Aorta (tissue), 5 donors: ENCODE data around the gene NLGN2. TPM values are rescaled to one million over a fixed set of nuclear protein-coding genes. Genes with fewer than 3 reads are reported as not detected.

Experiments
- ATAC-seq: fragments of 200-7000 bp; cut with Tn5 transposase; one replicate; pipeline ENCODE4 v1.9.1; 2022; ENCODE audit warnings: moderate library complexity; ENCODE audit not compliant: low FRiP score
- DNase-seq, 2 donors: peaks; one replicate each; pipeline ENCODE4 v3.0.0-alpha.2; 2020
- H3K27ac ChIP-seq, 2 donors: one replicate each; pipeline ENCODE4 v1.5.1; 2013; ENCODE audit warnings: low read length in 2 of 2, mild to moderate bottlenecking in 2 of 2, moderate library complexity in 2 of 2, control low read depth in 1 of 2, inconsistent platforms in 1 of 2, low read depth in 1 of 2
- H3K27me3 ChIP-seq, 2 donors: one replicate each; pipeline ENCODE4 v1.6.1; 2013; ENCODE audit warnings: control low read depth in 1 of 2, low read length in 1 of 2, mild to moderate bottlenecking in 1 of 2, moderate library complexity in 1 of 2; ENCODE audit not compliant: insufficient read depth in 2 of 2, control insufficient read depth in 1 of 2
- H3K36me3 ChIP-seq, 2 donors: one replicate each; pipeline ENCODE4 v1.6.1; 2013; ENCODE audit warnings: control low read depth in 1 of 2, low read length in 1 of 2, mild to moderate bottlenecking in 1 of 2; ENCODE audit not compliant: insufficient read depth in 2 of 2, control insufficient read depth in 1 of 2
- H3K4me1 ChIP-seq, 2 donors: one replicate each; pipeline ENCODE4 v1.6.1; 2013; ENCODE audit warnings: low read length in 2 of 2, control low read depth in 1 of 2, mild to moderate bottlenecking in 1 of 2, moderate library complexity in 1 of 2; ENCODE audit not compliant: insufficient read depth in 2 of 2, control insufficient read depth in 1 of 2
- H3K4me3 ChIP-seq, 2 donors: one replicate each; pipeline ENCODE4 v1.5.1; 2013; ENCODE audit warnings: low read length in 2 of 2, control low read depth in 1 of 2, mild to moderate bottlenecking in 1 of 2
- H3K9me3 ChIP-seq: one replicate; pipeline ENCODE4 v1.6.1; 2013; ENCODE audit warnings: mild to moderate bottlenecking, low read length; ENCODE audit not compliant: control insufficient read depth
- WGBS, 2 donors: extraction: QIAGEN DNeasy Blood & Tissue Kit; methylation state at CpG; one replicate each; pipeline ENCODE4 v1.1.7; 2013; 5-methylcytosine and 5-hydroxymethylcytosine counted together
- intact Hi-C, 2 donors: fragments of 100-400 bp; cut with DNase I; formaldehyde crosslinking; loops; one replicate each; pipeline versions ENCODE4 v1.14.2 to v1.15.0; 2022
- polyA plus RNA-seq, 2 donors: library from polyadenylated mRNA; stranded (reverse); fragments of 200-250 nt; gene quantifications; one replicate each; pipeline ENCODE4 v1.2.3, GENCODE V29; 2013
- total RNA-seq, 2 donors: library from RNA; stranded (reverse); fragmentation: NEBNext Ultra II Directional; extraction: Animal tissue kit (Norgen Biotek cat#: 25700); gene quantifications; one replicate each; pipeline ENCODE4 v1.2.1, GENCODE V29; 2021
- donor health status: healthy with polysubstance abuse.
- donor health status: Bipolar disorder and iron deficiency.
- donor health status: DM: no; HTN: no; CAD: no.
- donor health status: DM: no; HTN: no; CAD: no.
- donor health status: DM: yes; HTN: yes; CAD: no.

The NLGN2 gene
- total and polyA plus RNA-seq, 4 donors = 2.4 to 49.9 (median 30.9) TPM

GRCh38 chr17:7467498-7467897 lies 59.9 kb downstream of the NLGN2 start:
- no peaks in the 10 kb centered on the region for H3K4me1 ChIP-seq
- no peak for ATAC-seq
- H3K4me3 ChIP-seq = no peak overlapping the region
- intact Hi-C loops = no loop called here
- WGBS, 2 donors = 87 to 92% methylated on average over 3 of the region's 3 CpGs
- H3K27ac ChIP-seq = no peak overlapping the region
- H3K36me3 ChIP-seq = peaks cover 0 to 2% of the 10 kb centered on the region in 2 donors
- no peaks in the 10 kb centered on the region for H3K27me3 ChIP-seq
- no peaks in the 10 kb centered on the region for H3K9me3 ChIP-seq
- no peak for DNase-seq

GRCh38 chr17:7468290-7468689 lies 60.6 kb downstream of the NLGN2 start:
- ATAC-seq (no peak), DNase-seq (no peak)
- H3K36me3 ChIP-seq = peaks cover 0 to 2% of the 10 kb centered on the region in 2 donors
- H3K9me3 ChIP-seq = no peaks in the 10 kb centered on the region
- intact Hi-C loops = no loop called here
- H3K4me1 ChIP-seq = no peaks in the 10 kb centered on the region
- H3K27ac ChIP-seq = no peak overlapping the region
- H3K4me3 ChIP-seq = no peak overlapping the region
- WGBS, 2 donors = 87 to 91% methylated on average over 11 of the region's 11 CpGs
- no peaks in the 10 kb centered on the region for H3K27me3 ChIP-seq

- DNase-seq (no peak), ATAC-seq (no peak)
- Histone ChIP-seq H3K4me1 (no peaks in the 10 kb centered on the region), H3K36me3 (peaks cover 0 to 2% of the 10 kb centered on the region in 2 donors), H3K4me3 (no peak overlapping the region), H3K27ac (no peak overlapping the region), H3K27me3 (no peaks in the 10 kb centered on the region), H3K9me3 (no peaks in the 10 kb centered on the region)
- intact Hi-C loops = no loop called here
- 61 to 66% methylated on average over 12 of the region's 12 CpGs for WGBS, 2 donors
Measured at GRCh38 chr17:7468804-7469389, 61.3 kb downstream of the NLGN2 start.

Other genes starting within 250 kb of the NLGN2 start
Only the 30 nearest of the 39 such genes appear.
- gene DVL2, start 173.3 kb upstream of the NLGN2 start, total RNA-seq = 10 to 100 TPM; 25.2 to 45.6 TPM
- gene DVL2, start 173.3 kb upstream of the NLGN2 start, polyA plus RNA-seq = 10 to 100 TPM; 10.0 to 25.0 TPM
- 10 to 100 TPM; 24.4 to 30.8 TPM for gene PHF23, start 168.4 kb upstream of the NLGN2 start, total RNA-seq
- 10 to 100 TPM; 19.2 to 28.4 TPM for gene PHF23, start 168.4 kb upstream of the NLGN2 start, polyA plus RNA-seq
- gene GABARAP, start 165.4 kb upstream of the NLGN2 start, total RNA-seq = 100 to 1,000 TPM; 405 to 430 TPM
- gene GABARAP, start 165.4 kb upstream of the NLGN2 start, polyA plus RNA-seq = 100 to 1,000 TPM; 801 to 895 TPM
- 100 to 1,000 TPM in 1 of 2 donors, 10 to 100 TPM in 1; 92.9 to 105 TPM for gene CTDNEP1, start 156.1 kb upstream of the NLGN2 start, total RNA-seq
- 100 to 1,000 TPM; 112 to 113 TPM for gene CTDNEP1, start 156.1 kb upstream of the NLGN2 start, polyA plus RNA-seq
- gene ELP5, start 155.6 kb upstream of the NLGN2 start, total RNA-seq = 10 to 100 TPM; 26.6 to 31.0 TPM
- gene ELP5, start 155.6 kb upstream of the NLGN2 start, polyA plus RNA-seq = 10 to 100 TPM; 26.7 to 51.1 TPM
- gene CLDN7, start 145.4 kb upstream of the NLGN2 start, total RNA-seq = 1 to 10 TPM; 3.3 to 9.9 TPM
- 10 to 100 TPM in 1 of 2 donors, 1 to 10 TPM in 1; 1.1 to 37.6 TPM for gene CLDN7, start 145.4 kb upstream of the NLGN2 start, polyA plus RNA-seq
- 1 to 10 TPM; 2.5 to 3.9 TPM for gene SLC2A4, start 126.1 kb upstream of the NLGN2 start, total RNA-seq
- 1 to 10 TPM in 1 of 2 donors, under 1 TPM in 1; 0.63 to 1.6 TPM for gene SLC2A4, start 126.1 kb upstream of the NLGN2 start, polyA plus RNA-seq
- gene YBX2, start 113.2 kb upstream of the NLGN2 start, total RNA-seq = under 1 TPM; 0.10 to 0.60 TPM
- 1 to 10 TPM in 1 of 2 donors, not detected in 1; 5.6 TPM for gene YBX2, start 113.2 kb upstream of the NLGN2 start, polyA plus RNA-seq
- gene EIF5A, start 100.2 kb upstream of the NLGN2 start, total RNA-seq = 100 to 1,000 TPM; 198 to 280 TPM
- 100 to 1,000 TPM; 223 to 232 TPM for gene EIF5A, start 100.2 kb upstream of the NLGN2 start, polyA plus RNA-seq
- gene GPS2, start 92.5 kb upstream of the NLGN2 start, total RNA-seq = 10 to 100 TPM; 49.5 to 55.6 TPM
- 10 to 100 TPM; 55.0 to 99.1 TPM for gene GPS2, start 92.5 kb upstream of the NLGN2 start, polyA plus RNA-seq
- gene NEURL4, start 78.5 kb upstream of the NLGN2 start, total RNA-seq = 10 to 100 TPM; 24.5 to 36.7 TPM
- 10 to 100 TPM in 1 of 2 donors, 1 to 10 TPM in 1; 7.3 to 52.8 TPM for gene NEURL4, start 78.5 kb upstream of the NLGN2 start, polyA plus RNA-seq
- 10 to 100 TPM; 18.6 to 21.8 TPM for gene ACAP1, start 71.3 kb upstream of the NLGN2 start, total RNA-seq
- 10 to 100 TPM in 1 of 2 donors, 1 to 10 TPM in 1; 6.5 to 10.8 TPM for gene ACAP1, start 71.3 kb upstream of the NLGN2 start, polyA plus RNA-seq
- gene KCTD11, start 55.7 kb upstream of the NLGN2 start, total RNA-seq = 10 to 100 TPM; 12.4 to 15.8 TPM
- 10 to 100 TPM; 11.0 to 11.4 TPM for gene KCTD11, start 55.7 kb upstream of the NLGN2 start, polyA plus RNA-seq
- not detected for gene TMEM95, start 52.7 kb upstream of the NLGN2 start, total RNA-seq
- gene TMEM95, start 52.7 kb upstream of the NLGN2 start, polyA plus RNA-seq = not detected
- gene TNK1, start 26.8 kb upstream of the NLGN2 start, total RNA-seq = 1 to 10 TPM; 2.4 to 6.6 TPM
- gene TNK1, start 26.8 kb upstream of the NLGN2 start, polyA plus RNA-seq = 1 to 10 TPM; 1.9 to 3.1 TPM
- 10 to 100 TPM; 41.2 to 43.1 TPM for gene PLSCR3, start 13.3 kb upstream of the NLGN2 start, total RNA-seq
- gene PLSCR3, start 13.3 kb upstream of the NLGN2 start, polyA plus RNA-seq = 10 to 100 TPM; 20.5 to 70.8 TPM
- 10 to 100 TPM; 35.0 to 40.1 TPM for gene TMEM256, start 3.7 kb upstream of the NLGN2 start, total RNA-seq
- 100 to 1,000 TPM; 134 to 224 TPM for gene TMEM256, start 3.7 kb upstream of the NLGN2 start, polyA plus RNA-seq
- not detected for gene SPEM1, start 12.5 kb downstream of the NLGN2 start, total RNA-seq
- not detected for gene SPEM1, start 12.5 kb downstream of the NLGN2 start, polyA plus RNA-seq
- gene SPEM2, start 17.8 kb downstream of the NLGN2 start, total RNA-seq = not detected
- gene SPEM2, start 17.8 kb downstream of the NLGN2 start, polyA plus RNA-seq = not detected
- not detected for gene SPEM3, start 21.0 kb downstream of the NLGN2 start, total RNA-seq
- gene SPEM3, start 21.0 kb downstream of the NLGN2 start, polyA plus RNA-seq = not detected
- 1 to 10 TPM; 3.6 to 5.1 TPM for gene TMEM102, start 27.6 kb downstream of the NLGN2 start, total RNA-seq
- 1 to 10 TPM; 1.8 to 2.7 TPM for gene TMEM102, start 27.6 kb downstream of the NLGN2 start, polyA plus RNA-seq
- 1 to 10 TPM; 1.2 to 8.0 TPM for gene FGF11, start 31.7 kb downstream of the NLGN2 start, total RNA-seq
- under 1 TPM in 1 of 2 donors, not detected in 1; 0.54 TPM for gene FGF11, start 31.7 kb downstream of the NLGN2 start, polyA plus RNA-seq
- 1 to 10 TPM; 6.2 to 8.8 TPM for gene CHRNB1, start 37.2 kb downstream of the NLGN2 start, total RNA-seq
- gene CHRNB1, start 37.2 kb downstream of the NLGN2 start, polyA plus RNA-seq = 10 to 100 TPM; 11.6 to 18.3 TPM
- gene ZBTB4, start 71.8 kb downstream of the NLGN2 start, total RNA-seq = 10 to 100 TPM; 67.2 to 81.9 TPM
- 10 to 100 TPM; 20.0 to 35.9 TPM for gene ZBTB4, start 71.8 kb downstream of the NLGN2 start, polyA plus RNA-seq
- gene SLC35G6, start 73.6 kb downstream of the NLGN2 start, total RNA-seq = not detected
- gene SLC35G6, start 73.6 kb downstream of the NLGN2 start, polyA plus RNA-seq = not detected
- 100 to 1,000 TPM in 1 of 2 donors, 10 to 100 TPM in 1; 93.8 to 116 TPM for gene POLR2A, start 76.5 kb downstream of the NLGN2 start, total RNA-seq
- gene POLR2A, start 76.5 kb downstream of the NLGN2 start, polyA plus RNA-seq = 10 to 100 TPM; 13.4 to 27.9 TPM
- 10 to 100 TPM; 61.4 to 84.5 TPM for gene TNFSF12, start 141.2 kb downstream of the NLGN2 start, total RNA-seq
- 100 to 1,000 TPM; 135 to 148 TPM for gene TNFSF12, start 141.2 kb downstream of the NLGN2 start, polyA plus RNA-seq
- 10 to 100 TPM; 17.7 to 28.6 TPM for gene TNFSF13, start 150.9 kb downstream of the NLGN2 start, total RNA-seq
- gene TNFSF13, start 150.9 kb downstream of the NLGN2 start, polyA plus RNA-seq = 10 to 100 TPM; 25.7 to 26.4 TPM
- 10 to 100 TPM; 36.2 to 38.3 TPM for gene SENP3, start 154.1 kb downstream of the NLGN2 start, total RNA-seq
- 10 to 100 TPM; 48.4 to 75.1 TPM for gene SENP3, start 154.1 kb downstream of the NLGN2 start, polyA plus RNA-seq
- gene CD68, start 171.8 kb downstream of the NLGN2 start, total RNA-seq = 100 to 1,000 TPM; 111 to 112 TPM
- 100 to 1,000 TPM in 1 of 2 donors, 10 to 100 TPM in 1; 55.3 to 111 TPM for gene CD68, start 171.8 kb downstream of the NLGN2 start, polyA plus RNA-seq